Germinal center (tissue), 1 donor: ENCODE results near the gene SACM1L.
"Not testable (repeated sequence)": the region's sequence is repeated elsewhere in the genome, so short reads cannot be mapped to it uniquely, and the experiment has no call there.

Experiments
- DNase-seq: peaks from one replicate; pipeline ENCODE4 v3.0.0; 2012; ENCODE audit warnings: mixed read lengths, low spot score

Gene SACM1L

GRCh38 chr3:45741742-45742460, 52.7 kb downstream of the SACM1L start:
- DNase-seq: no peak

GRCh38 chr3:45742461-45743089, 53.4 kb downstream of the SACM1L start:
- DNase-seq: no peak

DNA sequence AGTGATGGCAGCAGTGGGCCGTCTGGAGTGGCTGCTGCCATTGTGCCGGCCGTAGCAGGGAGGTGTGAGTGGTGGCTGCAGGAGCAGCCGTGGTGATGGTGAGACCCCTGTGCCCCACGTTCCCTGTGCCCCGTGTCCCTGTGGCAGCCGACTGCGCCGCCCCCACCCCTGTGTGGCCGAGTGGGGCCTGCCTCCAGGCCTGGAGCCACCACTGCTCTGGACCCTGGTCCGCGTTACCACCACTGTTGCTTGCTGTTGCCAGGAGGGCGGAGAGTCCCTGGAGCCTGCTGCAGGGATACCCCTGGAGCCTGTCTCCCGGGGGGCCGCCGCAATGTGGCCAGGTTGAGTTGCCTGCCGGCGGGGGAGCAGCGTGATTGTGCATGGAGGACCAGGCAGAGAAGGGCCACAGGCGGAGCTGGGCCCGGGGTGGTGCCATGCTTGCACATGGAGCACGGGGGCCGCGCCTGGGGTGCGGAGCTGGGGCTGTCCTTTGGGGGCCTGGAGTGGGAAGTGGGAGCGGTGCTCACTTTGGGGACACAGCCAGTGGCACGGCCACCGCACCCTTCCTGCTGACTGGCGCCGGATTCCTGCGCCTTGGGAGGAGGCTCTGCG, 57.1 kb downstream of the SACM1L start:
- no peak for DNase-seq

- no peak for DNase-seq
Observed at GRCh38 chr3:45746777-45747622, 57.8 kb downstream of the SACM1L start.

GRCh38 chr3:45748068-45748467, 58.9 kb downstream of the SACM1L start:
- no peak for DNase-seq

DNA sequence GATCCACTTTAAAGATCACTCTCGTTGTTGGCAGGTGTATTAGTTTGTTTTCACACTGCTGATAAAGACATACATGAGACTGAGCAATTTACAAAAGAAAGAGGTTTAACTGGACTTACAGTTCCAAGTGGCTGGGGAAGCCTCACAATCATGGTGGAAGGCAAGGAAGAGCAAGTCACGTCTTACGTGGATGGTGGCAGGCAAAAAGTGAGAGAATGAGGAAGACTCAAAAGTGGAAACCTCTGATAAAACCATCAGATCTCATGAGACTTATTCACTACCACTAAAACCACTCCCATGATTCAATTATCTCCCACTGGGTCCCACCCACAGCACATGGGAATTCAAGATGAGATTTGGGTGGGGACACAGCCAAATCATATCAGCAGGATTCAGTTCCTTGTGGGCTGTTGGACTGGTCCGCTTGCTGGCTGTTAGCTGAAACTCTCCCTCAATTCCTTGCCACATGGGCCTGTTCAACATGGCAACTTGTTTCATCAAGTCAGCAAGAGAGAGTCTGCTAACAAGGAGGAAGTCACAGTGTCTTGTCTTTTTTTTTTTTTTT, 59.9 kb downstream of the SACM1L start:
- not testable (repeated sequence) for DNase-seq

DNA sequence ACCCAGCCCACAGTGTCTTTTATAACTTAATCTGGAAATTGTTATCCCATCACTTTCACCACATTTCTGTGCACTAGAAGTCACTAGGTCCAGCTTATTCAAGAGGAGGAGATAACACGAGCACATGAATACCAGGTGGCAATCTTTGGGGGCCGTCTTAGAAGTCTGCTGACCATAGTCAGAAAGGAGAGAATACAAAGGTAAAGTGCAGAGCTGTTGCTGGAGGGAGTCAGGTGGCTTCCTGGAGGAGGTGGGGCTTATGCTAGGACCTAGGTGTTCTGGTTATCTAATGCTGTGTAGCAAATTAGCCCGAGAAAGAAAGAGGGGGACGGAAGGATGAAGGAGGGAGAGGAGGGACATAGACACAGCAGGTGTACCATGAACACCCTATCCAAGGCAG, 60.7 kb downstream of the SACM1L start:
- no peak for DNase-seq

DNA sequence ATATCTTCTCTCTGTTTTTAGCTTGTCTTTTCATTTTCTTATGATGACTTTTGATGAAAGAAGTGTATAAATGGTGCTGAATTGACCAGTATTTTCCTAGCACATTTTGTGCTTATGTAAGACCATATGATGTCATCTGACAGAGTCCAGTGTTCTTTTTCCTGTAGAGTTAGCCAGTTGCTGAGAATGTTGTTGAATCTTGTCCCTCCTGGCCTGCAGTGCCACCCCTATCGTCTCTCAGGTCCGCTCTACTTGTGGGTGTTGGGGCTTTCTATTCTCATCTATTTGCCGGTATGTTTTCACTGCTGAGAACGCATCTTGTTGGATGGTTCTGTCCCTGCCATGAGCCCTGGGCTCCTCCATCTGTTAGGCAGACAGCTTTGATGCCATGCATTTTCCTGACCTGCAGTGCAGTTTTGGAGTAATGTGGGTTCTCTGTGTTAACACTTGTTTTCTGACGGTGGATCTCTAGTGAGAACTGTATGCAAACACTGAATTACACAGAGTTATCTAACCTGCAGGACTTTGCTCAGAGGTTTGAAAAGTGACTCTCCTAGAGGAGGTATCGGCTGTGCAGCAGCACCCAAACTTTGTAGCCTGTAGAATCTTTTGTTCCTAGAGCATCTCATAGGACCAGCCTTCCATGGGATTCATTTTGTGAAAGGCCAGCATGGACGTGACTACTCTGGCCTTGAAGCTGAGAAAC, 62.5 kb downstream of the SACM1L start:
- DNase-seq: no peak

DNA sequence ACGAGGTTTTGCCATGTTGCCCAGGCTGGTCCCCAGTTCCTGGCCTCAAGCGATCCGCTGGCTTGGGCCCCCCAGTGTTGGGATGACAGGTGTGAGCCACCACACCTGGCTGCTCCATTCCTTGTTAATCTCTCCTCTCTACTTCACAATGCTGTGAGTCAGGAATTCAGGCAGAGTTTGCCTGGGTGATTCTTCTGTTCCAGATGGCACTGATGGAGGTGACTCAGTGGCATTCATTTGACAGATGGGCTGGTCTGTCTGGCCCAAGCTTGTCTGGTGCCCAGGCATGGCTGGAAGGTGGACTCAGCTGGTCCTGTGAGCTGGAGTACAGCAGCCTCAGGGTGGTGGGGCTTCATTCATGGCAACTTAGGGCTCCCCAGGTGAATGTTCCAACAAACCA, 63.9 kb downstream of the SACM1L start:
- DNase-seq: no peak

GRCh38 chr3:45754461-45754860, 65.3 kb downstream of the SACM1L start:
- DNase-seq: no peak

DNA sequence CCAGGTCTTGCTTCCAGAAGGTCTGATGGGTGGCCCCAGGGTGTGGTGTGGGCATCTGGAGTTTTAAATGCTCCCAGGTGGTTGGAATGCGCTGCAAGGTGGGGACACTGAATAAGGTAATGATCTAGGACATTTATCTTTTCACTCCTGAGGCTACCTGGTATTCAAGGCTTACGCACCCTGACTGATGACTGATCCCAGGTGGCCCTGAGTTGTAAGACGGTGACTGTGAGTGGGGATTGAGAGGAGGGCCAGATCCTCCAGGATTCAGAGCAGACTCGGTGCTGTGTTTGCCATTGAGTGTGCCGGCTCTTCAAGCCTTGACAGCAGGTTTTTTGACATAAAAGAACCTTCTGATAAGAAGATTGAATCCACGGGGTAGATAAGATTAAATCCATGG, 66.9 kb downstream of the SACM1L start:
- no peak for DNase-seq

- DNase-seq: not testable (repeated sequence)
Observed at GRCh38 chr3:45757141-45757540, 67.9 kb downstream of the SACM1L start.

GRCh38 chr3:45758871-45759270, 69.7 kb downstream of the SACM1L start:
- no peak for DNase-seq

- DNase-seq: no peak
Observed at GRCh38 chr3:45759851-45760250, 70.7 kb downstream of the SACM1L start.

GRCh38 chr3:45760878-45761711, 71.9 kb downstream of the SACM1L start:
- DNase-seq: peak; percentile 59

DNA sequence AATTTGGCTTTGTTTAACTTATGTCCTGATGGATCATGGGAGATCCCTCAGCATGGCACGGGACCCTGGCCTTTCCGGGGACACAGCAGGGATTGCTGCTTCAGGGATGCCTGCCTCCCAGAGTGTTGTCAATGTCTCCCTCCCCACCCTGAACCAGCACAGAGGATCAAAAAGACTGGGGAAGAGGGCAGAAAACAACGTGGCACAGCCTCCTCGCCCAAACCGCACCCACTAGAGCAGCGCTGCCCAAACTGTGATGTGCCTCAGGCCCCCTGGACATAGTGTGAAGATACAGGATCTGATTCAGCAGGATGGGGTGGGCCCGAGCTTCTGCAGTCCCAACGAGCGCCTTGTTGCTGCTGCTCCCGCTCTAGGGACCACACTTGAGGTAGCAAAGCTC, 72.6 kb downstream of the SACM1L start:
- no peak for DNase-seq

DNA sequence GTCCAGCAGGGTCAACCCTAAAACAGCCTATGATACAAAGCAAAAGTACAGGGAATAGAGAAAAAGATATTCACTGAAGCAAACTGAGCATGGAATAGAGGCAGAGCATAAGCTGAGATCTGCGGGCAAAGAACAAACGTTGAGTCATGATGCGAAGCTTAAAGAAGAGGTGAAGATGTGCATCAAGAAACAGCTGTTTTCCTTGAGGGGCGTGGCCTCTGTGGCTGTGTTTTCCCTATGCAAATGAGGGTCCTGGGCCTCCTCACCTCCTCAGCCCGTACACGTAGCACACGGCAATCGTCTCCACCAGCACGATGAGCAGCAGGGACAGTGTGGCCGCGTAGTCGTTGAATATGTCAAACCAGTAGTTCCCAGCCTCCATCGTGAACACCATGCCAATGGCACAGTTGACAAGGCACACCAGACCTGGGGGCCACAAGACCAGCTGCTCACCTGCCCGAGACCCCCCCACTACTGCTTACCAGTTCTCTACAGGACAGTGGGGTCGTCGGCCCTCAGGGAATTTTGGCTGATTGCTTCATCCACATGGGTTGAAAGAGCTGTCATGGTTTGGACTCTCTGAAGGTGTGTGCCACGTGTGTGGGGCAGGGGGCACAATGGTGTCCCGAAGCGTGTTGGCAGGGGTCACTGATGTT, 73.6 kb downstream of the SACM1L start:
- no peak for DNase-seq

- DNase-seq: no peak
Observed at GRCh38 chr3:45763303-45763675, 74.1 kb downstream of the SACM1L start.

DNA sequence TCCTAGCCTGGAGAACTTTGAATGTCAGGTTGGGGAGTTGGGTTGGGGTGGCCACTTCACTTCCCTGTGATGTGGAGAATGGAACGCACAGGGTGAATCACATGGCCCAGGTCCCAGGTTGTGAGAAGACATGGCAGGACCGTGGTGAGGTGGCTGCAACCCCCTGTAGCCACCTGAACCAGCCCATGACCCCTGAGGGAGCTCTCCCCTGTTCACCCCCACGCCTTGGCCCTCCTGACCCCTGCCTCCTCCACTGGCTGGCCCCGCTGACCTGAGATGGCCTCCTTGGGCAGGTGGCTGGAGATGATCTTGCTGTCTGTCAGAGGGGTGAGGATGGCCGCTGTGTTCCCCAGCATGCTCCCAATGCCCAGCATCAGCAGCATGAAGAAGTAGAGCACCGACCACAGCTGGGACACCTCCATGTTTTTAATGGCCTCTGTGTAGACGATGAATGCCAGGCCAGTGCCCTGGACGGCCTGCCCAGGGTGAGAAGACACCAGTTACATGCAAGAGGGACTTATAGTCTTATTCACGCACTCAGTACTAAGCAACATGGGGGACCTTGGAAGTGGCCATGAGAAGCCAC, 76.2 kb downstream of the SACM1L start:
- no peak for DNase-seq

DNA sequence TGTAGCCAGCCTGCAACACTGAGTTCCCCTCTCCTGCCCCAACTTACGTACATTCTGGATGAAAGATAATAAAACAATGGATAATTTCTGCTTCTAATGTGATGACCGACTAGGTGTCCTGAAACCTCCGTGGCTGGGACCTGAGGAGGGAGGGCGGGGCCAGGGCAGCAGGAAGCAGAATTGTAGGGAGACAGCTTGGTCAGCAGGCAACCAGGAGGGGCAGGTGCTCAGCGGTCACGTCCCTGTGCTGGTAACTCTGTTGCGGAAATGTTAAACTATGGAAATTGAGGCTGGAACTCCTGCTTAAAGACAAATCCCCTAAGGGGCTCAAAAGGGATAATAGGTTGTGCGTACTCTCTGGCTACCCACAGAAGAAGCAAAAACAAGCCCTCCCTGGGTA, 76.8 kb downstream of the SACM1L start:
- DNase-seq: no peak
